GM18508 (cell line): ENCODE data around the gene TCTA.
A peak's percentile ranks its signal among the peaks of the same experiment; 100 is the strongest.

Experiments
- ATAC-seq: cut with Tn5 transposase; IDR thresholded peaks from one replicate; pipeline ENCODE4 v1.9.1; 2021; ENCODE audit warnings: moderate number of reproducible peaks; ENCODE audit not compliant: insufficient read depth, unreplicated experiment

TCTA gene

GRCh38 chr3:49410066-49410845, 2.0 kb upstream of the TCTA start:
- no peak for ATAC-seq

GRCh38 chr3:49410846-49411534, 1.2 kb upstream of the TCTA start:
- no peak for ATAC-seq

- peak; percentile 1 for ATAC-seq
These were observed 672 bp upstream of the TCTA start for GRCh38 chr3:49411535-49411967.

GRCh38 chr3:49412632-49413337, 562 bp downstream of the TCTA start:
- no peak for ATAC-seq

- no peak for ATAC-seq
These were observed 1.1 kb downstream of the TCTA start for GRCh38 chr3:49413338-49413734.

GRCh38 chr3:49414753-49415152, 2.5 kb downstream of the TCTA start:
- no peak for ATAC-seq

GRCh38 chr3:49415931-49416601, 3.8 kb downstream of the TCTA start:
- no peak for ATAC-seq

GRCh38 chr3:49416867-49417266, 4.6 kb downstream of the TCTA start:
- no peak for ATAC-seq

GRCh38 chr3:49417516-49418120, 5.4 kb downstream of the TCTA start:
- no peak for ATAC-seq

- ATAC-seq, result no peak
These were observed 9.7 kb downstream of the TCTA start for GRCh38 chr3:49421890-49422378.

- no peak for ATAC-seq
These were observed 10.4 kb downstream of the TCTA start, which contains the start of gene AMT for GRCh38 chr3:49422379-49423248. TSS of gene AMT (minus strand) at chr3:49422473. CDS start at chr3:49422450, 23 bp downstream.

- no peak for ATAC-seq
These were observed 12.6 kb downstream of the TCTA start for GRCh38 chr3:49424816-49425215.

GRCh38 chr3:49427586-49427985, 15.4 kb downstream of the TCTA start:
- no peak for ATAC-seq

- ATAC-seq, result no peak
These were observed 16.5 kb downstream of the TCTA start for GRCh38 chr3:49428752-49429080.

GRCh38 chr3:49434731-49435130, 22.5 kb downstream of the TCTA start:
- no peak for ATAC-seq

- no peak for ATAC-seq
These were observed 33.2 kb downstream of the TCTA start for GRCh38 chr3:49445391-49445790.

GRCh38 chr3:49453621-49454020, 41.4 kb downstream of the TCTA start:
- ATAC-seq, result no peak

- no peak for ATAC-seq
These were observed 42.2 kb downstream of the TCTA start for GRCh38 chr3:49454458-49454857.
